ENCODE results near the gene NPAS2.

Gene NPAS2

GRCh38 chr2:100938031-100939026, 118.4 kb downstream of the NPAS2 start:
- DNase-seq (ENCODE audit: low read depth in 1 of 2, low spot score in 1 of 2), result no peak

- DNase-seq (ENCODE audit: low read depth in 1 of 2, low spot score in 1 of 2), result no peak
Observed at GRCh38 chr2:100939445-100939844, 119.5 kb downstream of the NPAS2 start.

GRCh38 chr2:100940240-100940639, 120.3 kb downstream of the NPAS2 start:
- no peak for DNase-seq (ENCODE audit: low read depth in 1 of 2, low spot score in 1 of 2)

- no peak for DNase-seq (ENCODE audit: low read depth in 1 of 2, low spot score in 1 of 2)
Observed at GRCh38 chr2:100940766-100941645, 121.1 kb downstream of the NPAS2 start.

- DNase-seq (ENCODE audit: low read depth in 1 of 2, low spot score in 1 of 2), result no peak
Observed at GRCh38 chr2:100941646-100942240, 121.8 kb downstream of the NPAS2 start.

GRCh38 chr2:100944617-100945432, 124.9 kb downstream of the NPAS2 start:
- no peak for DNase-seq (ENCODE audit: low read depth in 1 of 2, low spot score in 1 of 2)

- DNase-seq (ENCODE audit: low read depth in 1 of 2, low spot score in 1 of 2), result no peak
Observed at GRCh38 chr2:100945433-100945740, 125.4 kb downstream of the NPAS2 start.

GRCh38 chr2:100945930-100946607, 126.1 kb downstream of the NPAS2 start:
- no peak for DNase-seq (ENCODE audit: low read depth in 1 of 2, low spot score in 1 of 2)

- DNase-seq (ENCODE audit: low read depth in 1 of 2, low spot score in 1 of 2), result no peak
Observed at GRCh38 chr2:100948942-100949811, 129.2 kb downstream of the NPAS2 start.

- DNase-seq (ENCODE audit: low read depth in 1 of 2, low spot score in 1 of 2), result no peak
Observed at GRCh38 chr2:100952512-100952911, 132.6 kb downstream of the NPAS2 start.

- no peak for DNase-seq (ENCODE audit: low read depth in 1 of 2, low spot score in 1 of 2)
Observed at GRCh38 chr2:100953406-100954043, 133.6 kb downstream of the NPAS2 start.

- no peak for DNase-seq (ENCODE audit: low read depth in 1 of 2, low spot score in 1 of 2)
Observed at GRCh38 chr2:100954044-100954420, 134.1 kb downstream of the NPAS2 start.

- no peak for DNase-seq (ENCODE audit: low read depth in 1 of 2, low spot score in 1 of 2)
Observed at GRCh38 chr2:100955226-100955625, 135.3 kb downstream of the NPAS2 start.

- DNase-seq (ENCODE audit: low read depth in 1 of 2, low spot score in 1 of 2), result no peak
Observed at GRCh38 chr2:100956081-100956480, 136.1 kb downstream of the NPAS2 start.

GRCh38 chr2:100957996-100958653, 138.2 kb downstream of the NPAS2 start:
- DNase-seq (ENCODE audit: low read depth in 1 of 2, low spot score in 1 of 2), result no peak

- no peak for DNase-seq (ENCODE audit: low read depth in 1 of 2, low spot score in 1 of 2)
Observed at GRCh38 chr2:100959225-100959880, 139.4 kb downstream of the NPAS2 start.

GRCh38 chr2:100960688-100961087, 140.7 kb downstream of the NPAS2 start:
- no peak for DNase-seq (ENCODE audit: low read depth in 1 of 2, low spot score in 1 of 2)

Measured in stimulated activated CD4-positive, alpha-beta T cell treated with anti-CD3 and anti-CD28 coated beads, Interleukin-15, amount 100 ng/mL, for 1 hour (primary cell).